LHCN-M2 (cell line): ENCODE measurements around the gene VPS26A. TPM values are rescaled to one million over a fixed set of nuclear protein-coding genes. Genes with fewer than 3 reads are reported as not detected.

Source experiments
- DNase-seq: peaks from one replicate; pipeline ENCODE4 v3.0.0-alpha.2; 2012; ENCODE audit warnings: low read depth
- total RNA-seq: library from RNA; depleted of rRNA; stranded (reverse); fragments of >200 nt; gene quantifications from 2 replicates; pipeline ENCODE4 v1.2.3, GENCODE V29; 2014; rRNA removed

Gene VPS26A
- total RNA-seq, 1 experiment from 2014 or later = 54.3 TPM

GRCh38 chr10:69218831-69219230, 94.9 kb downstream of the VPS26A start:
- no peak for DNase-seq

- no peak for DNase-seq
Measured at GRCh38 chr10:69220041-69220451, 96.1 kb downstream of the VPS26A start, which contains the start of gene HKDC1. Gene HKDC1, plus strand, starts transcription at chr10:69220332. Its CDS starts 104 bp downstream, at chr10:69220436.

GRCh38 chr10:69220507-69220906, 96.5 kb downstream of the VPS26A start:
- no peak for DNase-seq

Other genes starting within 250 kb of the VPS26A start
- 58.5 and 66.2 TPM in 2 replicates for gene DDX50, start 222.9 kb upstream of the VPS26A start, total RNA-seq
- gene DDX21, start 168.0 kb upstream of the VPS26A start, total RNA-seq = 94.7 and 96.7 TPM in 2 replicates
- 63.4 and 65.1 TPM in 2 replicates for gene KIFBP, start 135.4 kb upstream of the VPS26A start, total RNA-seq
- 409 and 438 TPM in 2 replicates for gene SRGN, start 36.1 kb upstream of the VPS26A start, total RNA-seq
- 24.9 and 26.0 TPM in 2 replicates for gene SUPV3L1, start 56.1 kb downstream of the VPS26A start, total RNA-seq
- 0.17 and 1.1 TPM in 2 replicates for gene HKDC1, start 96.2 kb downstream of the VPS26A start, total RNA-seq
- 113 and 124 TPM in 2 replicates for gene HK1, start 154.3 kb downstream of the VPS26A start, total RNA-seq